H1 (cell line): ENCODE measurements around the gene LINGO4. TPM values are rescaled to one million over a fixed set of nuclear protein-coding genes. Genes with fewer than 3 reads are reported as not detected.
A peak's percentile ranks its signal among the peaks of the same experiment; 100 is the strongest.

Source experiments
- CTCF ChIA-PET: fragments of 300-600 bp; sonication (Branson Sonifier 250); formaldehyde crosslinking; loops from one replicate; lab custom pipeline; 2021; ENCODE audit not compliant: partially characterized antibody; lab: Charles Lee
- POLR2A ChIA-PET: fragments of 300-600 bp; sonication (Branson Sonifier 250); formaldehyde crosslinking; loops from one replicate; lab custom pipeline; 2021; ENCODE audit warnings: inconsistent platforms; ENCODE audit not compliant: partially characterized antibody; lab: Charles Lee
- DNase-seq, 2 experiments: peaks; one replicate each; pipeline versions ENCODE4 v3.0.0 to v3.0.0-alpha.2; 2010 to 2022; ENCODE audit warnings: low spot score in 2 of 2, low read depth in 1 of 2, mixed read lengths in 1 of 2
- FAIRE-seq: peaks from 2 replicates; lab custom pipeline; 2011; peaks lifted over from hg19 to GRCh38; lab: Jason Lieb, UNC
- H2AFZ ChIP-seq: 2 replicates; pipeline ENCODE4 v1.8.1; 2012; ENCODE audit warnings: low read length, inconsistent platforms
- H2AK5ac ChIP-seq: 2 replicates; pipeline ENCODE4 v1.6.1; 2013; ENCODE audit warnings: low read depth, low read length
- H2BK120ac ChIP-seq: replicated peaks from 2 replicates; pipeline ENCODE3; 2013; ENCODE audit warnings: low read depth, low read length, inconsistent platforms
- H2BK12ac ChIP-seq: 2 replicates; pipeline ENCODE4 v1.6.1; 2013; ENCODE audit warnings: low read depth, low read length
- H2BK15ac ChIP-seq: 2 replicates; pipeline ENCODE4 v1.6.1; 2013; ENCODE audit warnings: low read length
- H2BK20ac ChIP-seq: 2 replicates; pipeline ENCODE4 v1.6.1; 2013; ENCODE audit warnings: low read length
- H2BK5ac ChIP-seq: 2 replicates; pipeline ENCODE4 v1.6.1; 2013; ENCODE audit warnings: low read depth, low read length
- H3K14ac ChIP-seq: 2 replicates; pipeline ENCODE4 v1.6.1; 2013; ENCODE audit warnings: inconsistent platforms; ENCODE audit not compliant: insufficient read length
- H3K18ac ChIP-seq: 2 replicates; pipeline ENCODE4 v1.6.1; 2013; ENCODE audit warnings: low read length; ENCODE audit errors: extremely low read depth
- H3K23ac ChIP-seq: 2 replicates; pipeline ENCODE4 v1.6.1; 2013; ENCODE audit warnings: inconsistent platforms; ENCODE audit not compliant: insufficient read length
- H3K23me2 ChIP-seq: 2 replicates; pipeline ENCODE4 v1.6.1; 2013; ENCODE audit warnings: low read depth, low read length
- H3K27ac ChIP-seq: 2 replicates; pipeline ENCODE4 v1.6.1; 2011; ENCODE audit warnings: low read depth, low read length, inconsistent platforms
- H3K27me3 ChIP-seq, 4 experiments: replicated peaks in 1 of 4; 1 replicate in 1 of 4; 2 replicates in 3 of 4; pipeline versions ENCODE4 v1.6.1 to v1.8.1; 2011 to 2013; ENCODE audit warnings: low read length in 3 of 4, mild to moderate bottlenecking in 3 of 4, inconsistent platforms in 2 of 4, mixed read lengths in 2 of 4, moderate library complexity in 1 of 4; ENCODE audit not compliant: control insufficient read depth in 3 of 4, insufficient read depth in 3 of 4; ENCODE audit errors: extremely low read depth in 1 of 4
- H3K36me3 ChIP-seq, 4 experiments: 2 replicates each; pipeline versions ENCODE4 v1.6.1 to v1.8.1; 2011 to 2013; ENCODE audit warnings: mild to moderate bottlenecking in 4 of 4, low read length in 3 of 4, moderate library complexity in 2 of 4, control low read depth in 1 of 4, inconsistent platforms in 1 of 4; ENCODE audit not compliant: insufficient read depth in 4 of 4, control insufficient read depth in 2 of 4
- H3K4ac ChIP-seq: replicated peaks from 2 replicates; pipeline ENCODE3; 2013; ENCODE audit warnings: low read length, low read depth, mixed read lengths, inconsistent platforms; ENCODE audit not compliant: insufficient read length
- H3K4me1 ChIP-seq, 4 experiments: replicated peaks in 1 of 4; 1 replicate in 1 of 4; 2 replicates in 3 of 4; pipeline versions ENCODE4 v1.6.1 to v1.8.1; 2011 to 2013; ENCODE audit warnings: low read length in 3 of 4, inconsistent platforms in 2 of 4, mixed read lengths in 1 of 4; ENCODE audit not compliant: insufficient read depth in 4 of 4, control insufficient read depth in 3 of 4
- H3K4me2 ChIP-seq, 2 experiments: 2 replicates each; pipeline versions ENCODE4 v1.6.1 to v1.8.1; 2011 to 2013; ENCODE audit warnings: low read depth in 2 of 2, low read length in 2 of 2, control low read depth in 1 of 2, inconsistent platforms in 1 of 2, mild to moderate bottlenecking in 1 of 2; ENCODE audit not compliant: insufficient read depth in 1 of 2
- H3K4me3 ChIP-seq, 4 experiments: fragments of 200-600, 300-600 bp in 1 of 4; sonication (generic), shearing (Covaris generic), sonication (Bioruptor Twin) in 1 of 4; 2 replicates each; pipeline versions ENCODE4 v1.5.1 to v1.8.1; 2011 to 2016; ENCODE audit warnings: low read length in 4 of 4, low read depth in 3 of 4, control low read depth in 2 of 4, inconsistent platforms in 2 of 4, mild to moderate bottlenecking in 2 of 4, mixed read lengths in 1 of 4, moderate library complexity in 1 of 4; ENCODE audit not compliant: insufficient read depth in 2 of 4; ENCODE audit errors: extremely low read depth in 1 of 4
- H3K56ac ChIP-seq: replicated peaks from 2 replicates; pipeline ENCODE3; 2013; ENCODE audit warnings: low read depth, mild to moderate bottlenecking, mixed read lengths, low read length, inconsistent platforms; ENCODE audit not compliant: insufficient read length
- H3K79me1 ChIP-seq: 2 replicates; pipeline ENCODE4 v1.6.1; 2013; ENCODE audit warnings: low read depth, low read length, control low read depth
- H3K79me2 ChIP-seq, 2 experiments: 2 replicates each; pipeline versions ENCODE4 v1.6.1 to v1.8.1; 2012 to 2013; ENCODE audit warnings: low read length in 2 of 2, mild to moderate bottlenecking in 2 of 2, inconsistent platforms in 1 of 2; ENCODE audit not compliant: insufficient read depth in 2 of 2, control insufficient read depth in 1 of 2
- H3K9ac ChIP-seq, 4 experiments: replicated peaks in 1 of 4; 1 replicate in 1 of 4; 2 replicates in 3 of 4; pipeline versions ENCODE4 v1.6.1 to v1.8.1; 2011 to 2013; ENCODE audit warnings: low read depth in 3 of 4, low read length in 3 of 4, control low read depth in 2 of 4, mild to moderate bottlenecking in 2 of 4, moderate library complexity in 2 of 4, inconsistent platforms in 1 of 4; ENCODE audit errors: extremely low read depth in 1 of 4
- H3K9me3 ChIP-seq, 2 experiments: 2 replicates each; pipeline versions ENCODE4 v1.6.1 to v1.8.1; 2012 to 2013; ENCODE audit warnings: mild to moderate bottlenecking in 2 of 2, moderate library complexity in 2 of 2, control low read depth in 1 of 2, inconsistent platforms in 1 of 2, low read depth in 1 of 2, low read length in 1 of 2, mixed read lengths in 1 of 2; ENCODE audit not compliant: insufficient read depth in 2 of 2
- H4K20me1 ChIP-seq, 2 experiments: replicated peaks in 1 of 2; 2 replicates each; pipeline versions ENCODE3 to v1.8.1; 2011 to 2013; ENCODE audit warnings: inconsistent platforms in 2 of 2, low read length in 2 of 2, mild to moderate bottlenecking in 1 of 2; ENCODE audit not compliant: insufficient read depth in 2 of 2, control insufficient read depth in 1 of 2
- H4K5ac ChIP-seq: 2 replicates; pipeline ENCODE4 v1.6.1; 2013; ENCODE audit warnings: low read length, low read depth, mixed read lengths, inconsistent platforms; ENCODE audit not compliant: insufficient read length
- H4K8ac ChIP-seq: 2 replicates; pipeline ENCODE4 v1.8.0; 2013; ENCODE audit warnings: mild to moderate bottlenecking, moderate library complexity, low read length, inconsistent platforms; ENCODE audit not compliant: insufficient read depth; ENCODE audit errors: extremely low read depth
- H4K91ac ChIP-seq: replicated peaks from 2 replicates; pipeline ENCODE3; 2013; ENCODE audit warnings: low read length, mixed read lengths, inconsistent platforms; ENCODE audit not compliant: insufficient read length
- BACH1 ChIP-seq: IDR thresholded peaks from 2 replicates; pipeline ENCODE4 v1.6.1; 2012; ENCODE audit warnings: low read length, improper control_type of control experiment
- CEBPB ChIP-seq: IDR thresholded peaks from 2 replicates; pipeline ENCODE4 v1.6.1; 2012; ENCODE audit warnings: low read depth, low read length
- KDM1A ChIP-seq: fragments of 200-600, 300-600 bp; sonication (generic); IDR thresholded peaks from 2 replicates; pipeline ENCODE4 v1.7.1; 2016; ENCODE audit warnings: mild to moderate bottlenecking, low read length, borderline replicate concordance
- KDM5A ChIP-seq: fragments of 200-600 bp; IDR thresholded peaks from 2 replicates; pipeline ENCODE4 v1.7.1; 2012; ENCODE audit warnings: mild to moderate bottlenecking, low read length, inconsistent platforms, mixed read lengths
- POLR2AphosphoS5 ChIP-seq: IDR thresholded peaks from 2 replicates; pipeline ENCODE4 v1.6.1; 2011; ENCODE audit warnings: low read depth, low read length
- SP2 ChIP-seq: IDR thresholded peaks from 2 replicates; pipeline ENCODE4 v1.6.1; 2012; ENCODE audit warnings: mild to moderate bottlenecking, low read length, inconsistent platforms
- SRF ChIP-seq: IDR thresholded peaks from 2 replicates; pipeline ENCODE4 v1.6.1; 2011; ENCODE audit warnings: mild to moderate bottlenecking, low read depth, low read length, moderate library complexity
- SUZ12 ChIP-seq: fragments of 200-600 bp; sonication (generic); IDR thresholded peaks from 2 replicates; pipeline ENCODE4 v1.6.1; 2012; ENCODE audit warnings: mild to moderate bottlenecking, inconsistent platforms, low read length, moderate library complexity, mixed read lengths
- USF2 ChIP-seq: IDR thresholded peaks from 2 replicates; pipeline ENCODE4 v1.6.1; 2011; ENCODE audit warnings: low read length, improper control_type of control experiment
- WGBS, 2 experiments: shearing (Covaris generic) in 1 of 2; methylation state at CpG; one replicate each; pipeline versions ENCODE4 v1.1.6 to v1.1.7; 2013 to 2015; ENCODE audit warnings: low lambda C conversion rate in 2 of 2, mixed read lengths in 2 of 2, inconsistent platforms in 1 of 2, low coverage in 1 of 2, missing lambda C conversion rate in 1 of 2; ENCODE audit not compliant: insufficient replicate concordance in 2 of 2, insufficient coverage in 1 of 2, insufficient read length in 1 of 2; ENCODE audit errors: extremely low coverage in 1 of 2, missing lambda C conversion rate in 1 of 2; 5-methylcytosine and 5-hydroxymethylcytosine counted together
- polyA plus RNA-seq, 7 experiments: library from polyadenylated mRNA; depleted of rRNA in 3 of 7; stranded (reverse) in 5 of 7; unstranded in 2 of 7; fragments of >200 nt in 5 of 7; fragments of 200-250 nt in 2 of 7; gene quantifications; 1 replicate in 5 of 7; 2 replicates in 1 of 7; 4 replicates in 1 of 7; pipeline versions ENCODE4 v1.2.1 to v1.2.3, GENCODE V29; 2011 to 2013; ENCODE audit warnings: missing spikeins in 2 of 7, mixed read lengths in 2 of 7
- total RNA-seq: library from RNA; stranded (reverse); fragmentation: NEBNext Ultra II Directional; extraction: Animal tissue kit (Norgen Biotek cat#: 25700); gene quantifications from 2 replicates; pipeline ENCODE4 v1.2.1, GENCODE V29; 2021

LINGO4 gene
- total and polyA plus RNA-seq, 2 of the 8 experiments (the other 6 are each of a cell fraction or from before 2014, with no cell fraction given), result 0.03 TPM; not detected in 1

- no peak overlapping the region for H3K4ac ChIP-seq
- H4K5ac ChIP-seq, result no peak overlapping the region
- no peak overlapping the region for H2BK120ac ChIP-seq
- no peaks in the 10 kb centered on the region for H3K79me2 ChIP-seq
- H3K9ac ChIP-seq, result no peak overlapping the region; a peak in 1 of 7 replicates
- peak overlapping the region; percentile 74; the same call in 1 of the 2 replicates for H4K8ac ChIP-seq
- no peak overlapping the region for H2BK15ac ChIP-seq
- H3K18ac ChIP-seq, result peak overlapping the region; percentile 75
- no peaks in the 10 kb centered on the region for H3K36me3 ChIP-seq
- H2AFZ ChIP-seq, result no peak overlapping the region
- no peak overlapping the region for H2BK5ac ChIP-seq
- H3K9me3 ChIP-seq, result no peaks in the 10 kb centered on the region
- FAIRE-seq (no peak), DNase-seq (no peak)
- no peak overlapping the region for H2BK20ac ChIP-seq
- peaks cover 23% of the 10 kb centered on the region for H3K23me2 ChIP-seq
- peaks cover 10 to 24% (median 21%) of the 10 kb centered on the region in 4 experiments for H3K27me3 ChIP-seq
- ChIA-PET POLR2A (interaction anchor here (0.6 to 5.0 kb wide), 26 partner anchors 9 to 298 kb away, joined by 3 to 20 read pairs (median 4); partner anchors contain the start of genes CELF3, MRPL9, S100A10 and SNX27), CTCF (interaction anchor here (1.5 to 2.2 kb wide), 2 partner anchors 115 to 162 kb away, joined by 5 to 6 read pairs; no protein-coding TSS in a partner anchor)
- no peak overlapping the region for H3K23ac ChIP-seq
- no peaks in the 10 kb centered on the region for H3K79me1 ChIP-seq
- no peak for TF ChIP-seq POLR2AphosphoS5
- TF ChIP-seq BACH1, result no peak
- TF ChIP-seq SP2, result no peak
- TF ChIP-seq CEBPB, result no peak
- no peak for TF ChIP-seq SRF
- TF ChIP-seq SUZ12, result 0 out of 2 replicates have a peak, but pooled peaks have one; percentile 1
- TF ChIP-seq KDM1A, result no peak
- TF ChIP-seq USF2, result no peak
- TF ChIP-seq KDM5A, result no peak
- H4K20me1 ChIP-seq, result no peaks in the 10 kb centered on the region
- H3K4me2 ChIP-seq, result peak overlapping the region; percentile 77 to 93
- H3K4me3 ChIP-seq, result peak overlapping the region; percentile 43 to 69 (median 54)
- whole genome bisulfite sequencing, 2 experiments, result 2% methylated on average over 9 of the region's 16 CpGs; no CpG with 5 or more reads in 1 of the 2 experiments
- H3K56ac ChIP-seq, result no peak overlapping the region
- H2BK12ac ChIP-seq, result no peak overlapping the region
- no peak overlapping the region for H2AK5ac ChIP-seq
- peak overlapping the region; percentile 61 for H4K91ac ChIP-seq
- peaks cover 4 to 17% (median 9%) of the 10 kb centered on the region in 4 experiments for H3K4me1 ChIP-seq
- H3K14ac ChIP-seq, result no peak overlapping the region
- H3K27ac ChIP-seq, result no peak overlapping the region
Measured at GRCh38 chr1:151839082-151839412, 33.8 kb upstream of the LINGO4 start.
